Stimulated activated CD4-positive, alpha-beta T cell treated with anti-CD3 and anti-CD28 coated beads, Interleukin-2, amount 100 ng/mL, for 48 hours (primary cell): ENCODE data around the gene GRM8.

Experiments
- DNase-seq, 2 donors: peaks; one replicate each; pipeline ENCODE4 v3.0.0-alpha.2; 2020

Gene GRM8

DNA sequence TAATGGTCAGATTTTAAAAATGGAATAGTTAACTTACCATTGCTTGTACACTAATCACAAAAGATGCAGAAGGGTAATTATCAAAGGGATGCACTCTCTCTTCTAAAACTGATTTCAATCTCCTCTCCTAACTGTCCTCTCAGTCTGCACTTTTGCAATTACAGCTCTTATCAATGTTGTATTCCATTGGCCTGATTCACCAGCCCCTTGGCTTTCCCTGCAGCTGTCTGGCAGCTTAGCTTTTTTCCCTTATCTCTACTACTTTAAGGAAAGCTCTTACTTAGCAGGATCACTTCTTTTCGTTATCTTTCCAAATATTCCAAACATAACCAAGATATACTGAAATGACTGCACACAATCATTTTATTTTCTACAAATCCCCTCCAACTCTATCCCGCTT, 448.8 kb downstream of the GRM8 start:
- DNase-seq, result no peak

DNA sequence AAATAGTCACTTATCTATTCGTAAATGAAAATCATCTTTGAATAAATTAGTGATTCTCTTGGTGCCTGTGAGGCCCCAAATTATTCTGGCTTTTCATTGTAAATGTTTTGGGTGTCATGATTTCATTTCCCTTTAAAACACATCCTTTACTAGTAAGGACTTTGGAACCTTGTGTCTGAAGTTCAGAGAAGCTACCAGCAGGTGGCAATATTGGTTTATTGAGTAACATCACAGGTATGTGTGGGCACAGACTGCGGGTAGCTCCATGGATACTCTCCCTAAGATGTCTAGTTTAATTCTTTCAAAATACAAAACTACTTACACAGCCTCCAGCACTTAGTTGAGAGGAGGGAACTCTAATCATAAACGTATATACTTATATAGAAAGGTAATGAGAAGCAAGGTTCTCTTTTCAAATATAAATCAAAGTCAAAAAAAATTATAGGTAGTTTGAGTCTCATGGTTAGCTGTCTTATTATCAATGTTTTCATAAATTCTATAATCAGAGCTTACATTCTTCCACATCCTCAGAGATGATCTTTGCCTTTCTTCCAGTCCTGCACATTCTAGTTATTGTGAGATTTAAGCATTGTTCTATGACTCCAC, 449.6 kb downstream of the GRM8 start:
- peak; percentile 15 to 17 for DNase-seq

GRCh38 chr7:126801733-126802132, 451.0 kb downstream of the GRM8 start:
- DNase-seq, result no peak

DNA sequence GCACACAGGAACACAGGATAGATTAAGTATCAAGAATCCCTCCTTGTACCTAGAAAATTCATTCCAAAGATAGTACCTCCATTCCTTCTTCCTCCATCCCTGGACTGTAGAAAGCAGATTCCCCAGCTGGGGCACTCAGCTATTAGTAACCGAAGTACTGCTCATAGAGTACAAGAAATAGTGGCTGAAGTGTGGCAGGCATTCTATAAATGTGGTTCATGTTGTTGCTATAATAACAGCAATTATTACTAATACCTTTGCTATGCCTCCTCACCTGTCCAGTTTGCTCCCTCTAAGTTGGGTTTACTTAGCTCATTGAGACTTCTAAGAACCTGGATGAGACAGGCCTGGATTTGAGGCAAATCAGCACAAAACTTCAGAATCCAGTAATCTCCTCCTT, 453.2 kb downstream of the GRM8 start:
- DNase-seq, result no peak

DNA sequence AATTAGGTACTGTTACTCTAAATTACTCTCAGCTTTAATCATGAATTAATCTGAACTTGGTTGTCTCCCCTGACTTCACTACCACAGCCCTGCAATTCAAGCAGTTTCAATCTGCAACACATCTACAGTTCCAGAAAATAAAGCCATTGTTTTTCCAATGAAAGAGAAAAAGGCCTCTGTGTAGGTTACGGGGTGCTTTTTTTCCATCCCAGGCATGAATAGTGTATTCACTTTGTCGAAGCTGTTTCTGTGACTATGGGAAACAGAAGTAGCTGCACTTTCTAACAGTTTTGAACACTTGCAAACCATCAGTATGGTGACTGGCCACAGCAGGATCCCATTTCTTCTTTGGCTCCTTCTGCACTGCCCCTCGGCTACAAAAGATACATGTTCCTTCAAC, 460.2 kb downstream of the GRM8 start:
- no peak for DNase-seq

DNA sequence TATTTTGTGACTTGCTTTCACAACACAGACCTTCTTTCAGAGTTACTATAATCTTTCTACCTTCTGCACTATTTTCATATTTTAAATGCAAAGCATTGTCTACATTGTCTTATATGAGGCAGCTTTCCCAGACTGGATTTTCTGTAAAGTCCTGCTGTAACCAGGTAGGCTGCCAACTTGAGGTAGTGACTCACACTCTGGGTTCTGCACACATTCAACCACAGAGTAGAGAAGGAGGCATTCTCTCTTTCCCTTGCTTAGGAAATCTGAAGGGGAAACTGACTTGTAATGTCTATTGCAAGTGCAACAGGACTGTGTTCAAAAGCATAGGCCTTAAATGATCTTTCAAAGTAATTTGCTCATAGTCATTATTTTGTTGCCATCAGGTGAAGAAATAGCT, 461.4 kb downstream of the GRM8 start:
- no peak for DNase-seq

DNA sequence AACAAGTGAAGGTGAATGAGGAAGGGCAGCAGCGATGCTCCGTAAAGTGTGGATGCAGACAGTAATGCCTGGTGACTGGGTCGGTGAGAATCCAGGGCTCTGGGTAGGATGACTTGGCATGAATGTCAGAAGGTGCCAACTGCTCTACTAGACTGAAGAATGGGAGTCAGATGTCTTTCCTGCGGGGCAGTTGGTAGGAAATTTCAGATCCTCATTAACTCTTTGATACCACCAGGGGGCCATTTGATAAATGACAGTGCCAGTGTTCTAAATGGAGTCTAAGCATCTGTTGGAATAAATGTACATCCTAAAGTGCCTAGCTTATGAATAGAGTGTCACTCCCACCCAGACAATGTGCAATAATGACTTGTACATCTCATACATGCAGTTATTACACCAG, 462.0 kb downstream of the GRM8 start:
- DNase-seq, result no peak

DNA sequence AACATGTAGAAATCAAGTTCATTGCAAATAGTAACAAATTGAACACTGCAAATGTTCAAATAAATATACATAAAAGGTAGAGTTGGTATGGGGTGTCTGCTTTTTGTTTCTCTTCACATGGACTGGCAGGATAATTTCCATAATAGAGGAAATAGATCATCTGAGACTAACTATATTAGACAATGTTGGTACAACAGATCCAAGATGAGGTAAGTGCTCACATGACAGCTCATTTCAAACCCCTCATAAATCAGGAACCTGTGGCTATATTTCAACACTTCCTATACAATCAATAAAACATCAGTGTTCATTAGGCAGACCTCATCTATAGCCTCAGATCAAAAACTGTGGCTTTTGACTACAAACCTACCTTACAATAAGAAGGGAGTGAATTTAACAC, 469.1 kb downstream of the GRM8 start:
- DNase-seq, result no peak

DNA sequence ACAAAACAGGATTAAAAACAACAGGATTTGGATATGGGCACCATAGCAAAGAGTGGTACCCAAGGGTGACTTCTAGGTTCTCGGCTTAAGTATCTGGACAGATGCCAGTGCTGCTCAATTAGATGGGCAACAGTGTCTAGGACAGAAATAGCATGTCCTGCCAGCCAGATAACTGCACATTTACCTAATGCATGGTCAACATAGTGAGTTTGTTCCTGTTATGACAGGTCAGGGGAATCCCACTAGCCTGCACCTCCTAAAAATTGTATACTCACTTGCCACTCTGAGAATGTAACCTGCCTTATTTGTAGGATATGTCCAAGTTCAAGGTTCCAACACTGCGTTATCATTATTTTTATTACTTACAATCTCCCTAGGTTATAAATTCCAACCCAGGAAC, 471.7 kb downstream of the GRM8 start:
- DNase-seq, result no peak

DNA sequence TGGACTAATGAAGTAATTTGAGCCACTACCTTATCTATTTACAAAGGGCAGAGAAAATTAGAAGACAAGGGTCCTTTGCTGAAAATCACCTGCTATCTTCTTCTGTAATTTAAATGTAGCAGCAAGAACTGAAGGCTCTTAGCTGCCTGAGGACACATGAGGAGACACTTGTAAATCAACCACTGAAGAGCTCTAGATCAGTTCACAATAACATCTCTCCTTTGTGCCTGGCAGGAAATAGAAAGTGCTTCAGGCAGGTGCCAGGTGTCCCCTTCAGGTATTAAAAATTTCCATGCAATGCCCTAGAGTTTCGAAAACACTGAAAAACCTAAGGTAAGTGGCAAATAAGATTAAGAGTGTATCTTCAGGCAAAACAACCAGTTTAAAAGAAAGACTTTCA, 474.6 kb downstream of the GRM8 start:
- DNase-seq, result no peak

GRCh38 chr7:126776498-126776897, 476.2 kb downstream of the GRM8 start:
- DNase-seq, result no peak

DNA sequence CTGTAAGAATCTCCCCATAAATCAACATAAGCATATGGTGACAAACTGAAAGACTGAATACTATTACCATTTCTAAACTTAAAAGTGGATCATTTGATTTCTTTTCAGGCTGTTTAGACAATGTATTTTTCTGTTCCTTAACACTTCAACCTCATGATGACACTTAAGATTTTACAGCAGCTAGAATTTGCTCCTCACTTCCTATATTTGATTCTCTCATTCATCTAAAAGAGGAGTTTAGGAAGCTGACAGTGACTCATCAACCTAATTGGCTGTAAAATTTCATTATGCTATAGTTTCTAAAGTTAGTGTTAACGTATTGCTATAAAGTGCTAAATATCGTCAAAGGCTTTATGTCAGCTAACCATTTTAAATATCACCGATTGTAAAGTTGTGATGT, 478.7 kb downstream of the GRM8 start:
- DNase-seq, result no peak

GRCh38 chr7:126768836-126769235, 483.9 kb downstream of the GRM8 start:
- no peak for DNase-seq

DNA sequence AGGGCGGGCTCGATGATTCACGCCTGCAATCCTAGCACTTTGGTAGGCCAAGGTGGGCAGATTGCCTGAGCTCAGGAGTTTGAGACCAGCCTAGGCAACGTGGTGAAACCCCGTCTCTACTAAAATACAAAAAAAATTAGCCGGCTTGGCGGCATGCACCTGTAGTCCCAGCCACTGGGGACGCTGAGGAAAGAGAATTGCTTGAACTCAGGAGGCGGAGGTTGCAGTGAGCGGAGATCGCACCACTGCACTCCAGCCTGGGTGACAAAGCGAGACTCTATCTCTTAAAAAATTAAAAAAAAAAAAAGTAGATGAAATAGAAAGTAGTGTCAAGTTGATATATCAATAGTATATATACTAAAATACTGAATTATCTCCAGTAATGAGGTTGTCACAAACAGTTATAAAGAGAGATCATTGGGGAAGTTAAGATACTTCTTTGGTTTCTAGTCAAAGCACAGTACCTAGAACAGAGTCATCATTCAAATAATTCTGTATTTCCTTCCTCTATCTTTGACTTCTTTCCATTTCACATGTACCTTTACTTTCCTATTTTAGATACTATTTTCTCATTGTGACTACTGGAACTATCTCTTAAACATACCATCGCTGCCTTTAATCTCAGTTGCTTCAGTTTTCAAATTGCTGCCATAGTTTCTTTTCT, 491.7 kb downstream of the GRM8 start:
- no peak for DNase-seq

DNA sequence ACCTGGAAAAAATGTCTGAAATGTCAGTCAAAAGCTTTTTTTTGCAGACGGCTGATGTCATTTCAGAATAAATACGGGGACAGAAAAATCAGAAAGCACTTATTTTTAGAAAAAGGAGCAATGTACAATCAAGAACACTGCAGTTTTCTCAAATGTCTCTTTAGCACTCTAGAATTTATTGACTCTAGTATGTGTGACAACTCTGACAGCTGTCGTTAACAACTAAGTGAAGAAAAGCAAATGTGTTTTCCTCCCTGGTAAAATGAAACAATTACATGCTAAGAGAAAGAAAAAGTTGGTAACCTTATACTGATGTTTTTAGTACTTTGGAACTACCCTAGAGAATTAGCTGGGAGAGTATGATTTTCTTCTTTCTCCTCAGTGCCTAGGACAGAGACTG, 497.4 kb downstream of the GRM8 start:
- DNase-seq, result no peak

- no peak for DNase-seq
Observed at GRCh38 chr7:126750207-126750911, 502.4 kb downstream of the GRM8 start.

DNA sequence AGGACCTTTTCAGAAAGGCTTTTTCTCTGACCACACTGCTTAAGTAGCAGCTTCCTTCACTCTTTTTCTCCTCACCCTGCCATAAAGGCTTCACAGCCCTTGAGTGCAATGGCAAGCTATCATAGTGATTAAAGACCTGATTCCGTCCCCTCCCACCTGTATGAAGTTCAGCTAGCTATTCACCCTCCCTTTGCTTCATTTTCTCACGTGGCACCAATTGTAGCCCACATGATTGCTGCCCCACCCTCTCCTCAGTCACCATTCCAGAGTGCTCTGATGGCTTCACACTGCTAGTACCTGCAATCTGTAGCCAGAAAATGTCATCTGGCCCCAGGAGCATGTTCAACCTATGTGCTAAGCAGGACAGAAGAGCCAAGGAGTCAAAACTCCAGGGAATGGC, 523.8 kb downstream of the GRM8 start:
- no peak for DNase-seq

DNA sequence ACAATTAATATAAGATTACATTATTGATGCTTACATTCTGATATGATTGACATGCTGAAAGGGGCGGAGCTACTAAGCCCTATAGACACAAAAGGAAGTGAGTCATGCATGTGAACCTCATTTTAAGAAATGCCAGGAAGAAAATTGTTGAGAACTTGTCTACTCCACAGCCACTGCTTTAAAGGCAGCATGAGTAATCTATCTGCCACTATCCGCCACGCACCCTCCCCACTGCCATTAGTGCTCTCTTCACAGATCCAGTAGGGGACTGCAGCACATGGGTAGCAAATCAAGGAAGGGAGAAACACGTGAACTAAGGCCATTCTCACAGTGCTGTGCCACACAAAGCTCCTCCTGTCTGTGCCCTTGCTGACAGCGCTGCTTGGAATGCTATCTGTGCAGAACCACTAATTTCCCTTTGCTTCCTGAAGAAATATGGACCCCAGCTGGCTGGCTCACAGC, 524.8 kb downstream of the GRM8 start:
- DNase-seq, result no peak

- no peak for DNase-seq
Observed at GRCh38 chr7:126723966-126724544, 528.7 kb downstream of the GRM8 start.

DNA sequence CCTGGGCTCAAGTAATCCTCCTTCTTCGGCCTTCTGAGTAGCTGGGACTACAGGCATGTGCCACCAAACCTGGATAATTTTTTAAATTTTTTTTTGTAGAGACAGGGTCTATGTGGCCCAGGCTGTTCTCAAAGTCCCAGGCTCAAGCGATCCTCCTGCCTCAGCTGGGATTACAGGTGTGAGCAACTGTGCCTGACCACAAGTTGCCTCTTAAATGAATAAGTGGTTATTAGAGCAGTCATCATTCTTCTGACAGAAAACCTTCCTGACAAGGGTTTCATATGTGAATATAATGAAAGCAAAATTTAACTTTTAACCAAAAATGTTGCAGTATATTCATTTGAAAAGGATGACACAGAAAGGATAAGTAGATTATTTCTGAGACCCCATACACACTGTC, 532.5 kb downstream of the GRM8 start:
- DNase-seq, result no peak

DNA sequence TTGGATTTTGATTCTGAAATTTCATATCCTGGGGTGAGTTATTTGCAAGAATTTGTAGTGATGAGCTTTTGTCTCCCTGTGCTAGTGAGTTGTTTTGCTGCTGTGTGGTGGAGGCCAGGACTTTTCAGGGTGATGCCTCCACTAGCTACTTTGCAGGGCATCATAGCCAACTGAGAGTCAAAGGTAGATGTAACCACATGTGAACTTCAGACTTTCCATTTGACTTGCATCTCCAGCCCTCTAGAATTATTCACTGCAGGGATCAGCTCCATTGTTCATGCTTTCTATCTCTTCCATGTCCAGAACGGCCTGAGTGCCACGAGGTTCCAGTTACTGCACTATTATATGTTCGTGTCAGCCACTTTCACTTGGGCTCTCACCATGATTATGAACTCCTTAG, 534.3 kb downstream of the GRM8 start:
- no peak for DNase-seq

GRCh38 chr7:126716321-126716720, 536.4 kb downstream of the GRM8 start:
- no peak for DNase-seq

GRCh38 chr7:126715076-126715475, 537.7 kb downstream of the GRM8 start:
- no peak for DNase-seq
